ENCODE data around the gene CDH4. TPM values are rescaled to one million over a fixed set of nuclear protein-coding genes. Genes with fewer than 3 reads are reported as not detected.

Gene CDH4
- total RNA-seq, 1 donor from 2014 or later: under 0.01 TPM

- no peak for DNase-seq (ENCODE audit: low read depth in 2 of 2)
Observed at GRCh38 chr20:61665528-61666470, 413.7 kb downstream of the CDH4 start.

- DNase-seq (ENCODE audit: low read depth in 2 of 2): no peak
Observed at GRCh38 chr20:61666471-61666832, 414.4 kb downstream of the CDH4 start.

GRCh38 chr20:61667056-61667792, 415.2 kb downstream of the CDH4 start:
- no peak for DNase-seq (ENCODE audit: low read depth in 2 of 2)

GRCh38 chr20:61668065-61668650, 416.1 kb downstream of the CDH4 start:
- no peak for DNase-seq (ENCODE audit: low read depth in 2 of 2)

- DNase-seq (ENCODE audit: low read depth in 2 of 2): no peak
Observed at GRCh38 chr20:61668771-61669503, 416.9 kb downstream of the CDH4 start.

- DNase-seq (ENCODE audit: low read depth in 2 of 2): no peak
Observed at GRCh38 chr20:61670274-61670673, 418.2 kb downstream of the CDH4 start.

GRCh38 chr20:61671559-61671958, 419.5 kb downstream of the CDH4 start:
- no peak for DNase-seq (ENCODE audit: low read depth in 2 of 2)

GRCh38 chr20:61673152-61673847, 421.2 kb downstream of the CDH4 start:
- no peak for DNase-seq (ENCODE audit: low read depth in 2 of 2)

- no peak for DNase-seq (ENCODE audit: low read depth in 2 of 2)
Observed at GRCh38 chr20:61674121-61674520, 422.1 kb downstream of the CDH4 start.

GRCh38 chr20:61674688-61675087, 422.6 kb downstream of the CDH4 start:
- DNase-seq (ENCODE audit: low read depth in 2 of 2): no peak

- no peak for DNase-seq (ENCODE audit: low read depth in 2 of 2)
Observed at GRCh38 chr20:61677928-61678327, 425.9 kb downstream of the CDH4 start.

GRCh38 chr20:61678437-61678836, 426.4 kb downstream of the CDH4 start:
- no peak for DNase-seq (ENCODE audit: low read depth in 2 of 2)

GRCh38 chr20:61679473-61679872, 427.4 kb downstream of the CDH4 start:
- DNase-seq (ENCODE audit: low read depth in 2 of 2): no peak

- DNase-seq (ENCODE audit: low read depth in 2 of 2): no peak
Observed at GRCh38 chr20:61680096-61680495, 428.0 kb downstream of the CDH4 start.

- no peak for DNase-seq (ENCODE audit: low read depth in 2 of 2)
Observed at GRCh38 chr20:61682114-61682995, 430.3 kb downstream of the CDH4 start.

GRCh38 chr20:61682996-61683681, 431.1 kb downstream of the CDH4 start:
- no peak for DNase-seq (ENCODE audit: low read depth in 2 of 2)

- DNase-seq (ENCODE audit: low read depth in 2 of 2): no peak
Observed at GRCh38 chr20:61683721-61684120, 431.7 kb downstream of the CDH4 start.

GRCh38 chr20:61684136-61684535, 432.1 kb downstream of the CDH4 start:
- no peak for DNase-seq (ENCODE audit: low read depth in 2 of 2)

GRCh38 chr20:61684583-61685235, 432.6 kb downstream of the CDH4 start:
- DNase-seq (ENCODE audit: low read depth in 2 of 2): no peak
